ENCODE data around the gene COX6B2. TPM values are rescaled to one million over a fixed set of nuclear protein-coding genes. Genes with fewer than 3 reads are reported as not detected.
A peak's percentile ranks its signal among the peaks of the same experiment; 100 is the strongest.

Gene COX6B2
- total RNA-seq, 2 donors from 2014 or later, result 0.75 to 0.84 TPM

DNA sequence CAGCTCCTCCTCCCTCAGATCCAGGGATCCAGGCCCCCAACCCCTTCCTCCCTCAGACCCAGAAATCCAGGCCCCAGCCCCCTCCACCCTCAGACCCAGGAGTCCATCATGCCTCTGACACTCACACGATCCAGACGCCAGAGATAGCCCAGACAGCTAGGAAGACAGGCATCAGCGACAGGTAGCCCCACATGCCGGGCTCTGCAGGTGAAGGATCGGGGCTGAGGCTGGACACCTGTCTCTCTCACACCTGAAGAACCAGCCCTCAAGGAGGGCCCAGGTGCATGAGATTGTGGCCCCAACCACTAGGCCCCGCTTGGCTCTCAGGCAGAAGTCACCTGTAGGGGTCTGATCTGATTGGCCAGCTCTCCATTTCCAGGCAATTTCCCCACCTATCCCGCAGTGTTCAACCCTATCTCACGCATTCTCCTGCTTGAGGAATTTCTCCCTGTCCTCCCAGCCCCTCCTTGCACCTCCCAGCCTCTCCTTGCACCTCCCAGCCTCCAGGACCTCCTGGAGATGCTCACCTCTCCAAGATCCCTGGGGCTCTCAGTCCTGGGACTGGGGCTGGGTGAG, 33.6 kb downstream of the COX6B2 start:
- Histone ChIP-seq H3K36me3 (ENCODE audit: control insufficient read depth, insufficient read depth, low read length) (no peaks in the 10 kb centered on the region), H3K9ac (ENCODE audit: extremely low read depth, low read length, poor library complexity, severe bottlenecking) (no peak overlapping the region), H3K4me3 (ENCODE audit: low read length) (no peak overlapping the region), H3K27ac (ENCODE audit: low read depth, low read length) (no peak overlapping the region), H3K4me1 (ENCODE audit: control insufficient read depth, insufficient read depth, low read length) (peaks cover 8% of the 10 kb centered on the region), H3K9me3 (ENCODE audit: control insufficient read depth, low read length) (no peaks in the 10 kb centered on the region), H3K27me3 (ENCODE audit: control insufficient read depth, insufficient read depth, low read length, poor library complexity, severe bottlenecking) (no peaks in the 10 kb centered on the region)
- H3K36me3 Mint-ChIP-seq (ENCODE audit: low read depth), result no peaks in the 10 kb centered on the region
- no peak for DNase-seq
- H3K4me3 Mint-ChIP-seq, result no peak overlapping the region
- no peaks in the 10 kb centered on the region for H3K9me3 Mint-ChIP-seq
- H3K27me3 Mint-ChIP-seq (ENCODE audit: insufficient read depth), result no peaks in the 10 kb centered on the region
- H3K4me1 Mint-ChIP-seq, result peaks cover 24% of the 10 kb centered on the region
- 92 to 100% methylated on average over 4 to 8 of the region's 8 CpGs for WGBS, 2 experiments (ENCODE audit: insufficient coverage in 1 of 2, insufficient read length in 1 of 2)
- peak overlapping the region; percentile 17 for H3K27ac Mint-ChIP-seq
- no peak for TF ChIP-seq CTCF (conservative IDR thresholded peaks at IDR 0.05)

DNA sequence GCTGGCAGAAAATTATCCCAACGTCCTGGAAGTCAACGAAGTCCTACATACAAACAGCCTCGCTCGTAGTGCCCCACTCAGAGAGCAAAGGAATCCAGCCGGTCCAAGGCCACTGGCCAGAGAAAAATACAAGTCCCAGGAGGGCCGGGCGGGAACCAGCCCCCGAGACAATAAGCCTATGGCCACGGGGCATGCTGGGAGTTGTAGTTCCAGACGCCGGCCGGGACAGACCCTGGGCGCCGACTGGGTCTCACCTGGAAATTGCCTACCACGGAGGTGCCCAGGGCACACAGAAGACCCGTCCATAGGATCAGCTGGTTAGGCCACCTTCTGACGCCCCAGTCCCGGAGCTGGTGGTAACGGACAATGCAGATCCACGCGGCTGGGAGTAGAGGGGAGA, 34.7 kb downstream of the COX6B2 start:
- no peaks in the 10 kb centered on the region for H3K9me3 Mint-ChIP-seq
- DNase-seq, result peak; percentile 95
- peak overlapping the region; percentile 55 for H3K4me3 Mint-ChIP-seq
- H3K27me3 Mint-ChIP-seq (ENCODE audit: insufficient read depth), result no peaks in the 10 kb centered on the region
- Histone ChIP-seq H3K27me3 (ENCODE audit: control insufficient read depth, insufficient read depth, low read length, poor library complexity, severe bottlenecking) (no peaks in the 10 kb centered on the region), H3K36me3 (ENCODE audit: control insufficient read depth, insufficient read depth, low read length) (no peaks in the 10 kb centered on the region), H3K9me3 (ENCODE audit: control insufficient read depth, low read length) (no peaks in the 10 kb centered on the region), H3K4me3 (ENCODE audit: low read length) (no peak overlapping the region), H3K27ac (ENCODE audit: low read depth, low read length) (no peak overlapping the region), H3K9ac (ENCODE audit: extremely low read depth, low read length, poor library complexity, severe bottlenecking) (no peak overlapping the region), H3K4me1 (ENCODE audit: control insufficient read depth, insufficient read depth, low read length) (peaks cover 8% of the 10 kb centered on the region)
- 20% methylated on average over 15 to 21 of the region's 21 CpGs for WGBS, 2 experiments (ENCODE audit: insufficient coverage in 1 of 2, insufficient read length in 1 of 2)
- H3K27ac Mint-ChIP-seq, result peak overlapping the region; percentile 83
- H3K36me3 Mint-ChIP-seq (ENCODE audit: low read depth), result no peaks in the 10 kb centered on the region
- peaks cover 24% of the 10 kb centered on the region for H3K4me1 Mint-ChIP-seq
- TF ChIP-seq CTCF (conservative IDR thresholded peaks at IDR 0.05), result no peak

DNA sequence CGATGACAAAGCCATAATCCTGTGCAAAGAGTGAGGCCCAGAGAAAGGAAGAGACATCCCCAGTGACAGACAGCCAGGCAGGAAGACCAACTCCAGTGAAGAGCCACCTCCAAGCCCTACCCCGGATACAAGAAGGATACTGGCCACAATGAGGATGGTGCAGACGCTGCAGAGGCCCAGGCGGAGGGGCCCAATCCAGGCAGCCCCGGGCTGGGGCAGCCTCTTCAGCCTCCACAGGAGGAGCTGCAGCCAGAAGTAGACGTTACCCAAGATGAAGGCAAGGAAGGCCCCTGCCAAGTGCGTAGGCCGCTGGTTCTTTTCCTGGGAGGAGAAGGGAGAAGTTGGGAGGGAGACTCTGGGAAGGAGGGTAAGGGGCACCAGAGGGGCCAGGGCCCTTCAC, 37.9 kb downstream of the COX6B2 start:
- peaks cover 11% of the 10 kb centered on the region for H3K4me1 Mint-ChIP-seq
- H3K9me3 ChIP-seq (ENCODE audit: control insufficient read depth, low read length), result no peaks in the 10 kb centered on the region
- H3K9me3 Mint-ChIP-seq, result no peaks in the 10 kb centered on the region
- H3K36me3 Mint-ChIP-seq (ENCODE audit: low read depth), result peaks cover 6% of the 10 kb centered on the region
- H3K4me3 Mint-ChIP-seq, result no peak overlapping the region
- TF ChIP-seq CTCF (conservative IDR thresholded peaks at IDR 0.05), result no peak
- H3K27ac Mint-ChIP-seq, result no peak overlapping the region
- DNase-seq, result no peak
- no peak overlapping the region for H3K9ac ChIP-seq (ENCODE audit: extremely low read depth, low read length, poor library complexity, severe bottlenecking)
- H3K4me1 ChIP-seq (ENCODE audit: control insufficient read depth, insufficient read depth, low read length), result peaks cover 3% of the 10 kb centered on the region
- H3K27me3 Mint-ChIP-seq (ENCODE audit: insufficient read depth), result no peaks in the 10 kb centered on the region
- no peaks in the 10 kb centered on the region for H3K36me3 ChIP-seq (ENCODE audit: control insufficient read depth, insufficient read depth, low read length)
- no peak overlapping the region for H3K27ac ChIP-seq (ENCODE audit: low read depth, low read length)
- no peak overlapping the region for H3K4me3 ChIP-seq (ENCODE audit: low read length)
- H3K27me3 ChIP-seq (ENCODE audit: control insufficient read depth, insufficient read depth, low read length, poor library complexity, severe bottlenecking), result no peaks in the 10 kb centered on the region
- WGBS, 2 experiments (ENCODE audit: insufficient coverage in 1 of 2, insufficient read length in 1 of 2), result 86 to 89% methylated on average over 8 of the region's 8 CpGs
